H9 (cell line): ENCODE results near the gene KPNA1. TPM values are rescaled to one million over a fixed set of nuclear protein-coding genes. Genes with fewer than 3 reads are reported as not detected.

Experiments
- DNase-seq: peaks from one replicate; pipeline ENCODE4 v3.0.0-alpha.2; 2017
- H2AFZ ChIP-seq: one replicate; pipeline ENCODE4 v1.6.1; 2013; ENCODE audit warnings: mild to moderate bottlenecking, low read length, control low read depth, moderate library complexity
- H2AK5ac ChIP-seq: 2 replicates; pipeline ENCODE4 v1.6.1; 2013; ENCODE audit warnings: low read length, control low read depth, mixed read lengths; ENCODE audit not compliant: insufficient read length
- H2BK120ac ChIP-seq: one replicate; pipeline ENCODE4 v1.6.1; 2013; ENCODE audit warnings: low read depth, mild to moderate bottlenecking, low read length, control low read depth, inconsistent platforms; ENCODE audit not compliant: poor library complexity, severe bottlenecking
- H2BK12ac ChIP-seq: 2 replicates; pipeline ENCODE4 v1.6.1; 2013; ENCODE audit warnings: low read length, control low read depth, mixed read lengths, low read depth; ENCODE audit not compliant: insufficient read length
- H2BK15ac ChIP-seq: 2 replicates; pipeline ENCODE4 v1.6.1; 2013; ENCODE audit warnings: low read depth, low read length, control low read depth
- H2BK20ac ChIP-seq: one replicate; pipeline ENCODE4 v1.6.1; 2013; ENCODE audit warnings: low read depth, mild to moderate bottlenecking, low read length, control low read depth, inconsistent platforms; ENCODE audit not compliant: poor library complexity, severe bottlenecking
- H2BK5ac ChIP-seq: 2 replicates; pipeline ENCODE4 v1.6.1; 2013; ENCODE audit warnings: low read length, control low read depth, mixed read lengths; ENCODE audit not compliant: insufficient read length
- H3K14ac ChIP-seq: 2 replicates; pipeline ENCODE4 v1.6.1; 2013; ENCODE audit warnings: low read length, control low read depth; ENCODE audit not compliant: insufficient read depth
- H3K18ac ChIP-seq: 2 replicates; pipeline ENCODE4 v1.6.1; 2013; ENCODE audit warnings: low read depth, mild to moderate bottlenecking, mixed read lengths, low read length, control low read depth; ENCODE audit not compliant: insufficient read length
- H3K23ac ChIP-seq: 2 replicates; pipeline ENCODE4 v1.6.1; 2013; ENCODE audit warnings: low read length, control low read depth, mixed read lengths, low read depth; ENCODE audit not compliant: insufficient read length
- H3K23me2 ChIP-seq: 2 replicates; pipeline ENCODE4 v1.6.1; 2013; ENCODE audit warnings: low read depth, mild to moderate bottlenecking, mixed read lengths, low read length, control low read depth; ENCODE audit not compliant: insufficient read length, poor library complexity, severe bottlenecking
- H3K27ac ChIP-seq: 2 replicates; pipeline ENCODE4 v1.5.1; 2013; ENCODE audit warnings: low read length, control low read depth, mixed read lengths, low read depth; ENCODE audit not compliant: insufficient read length
- H3K27me3 ChIP-seq: 2 replicates; pipeline ENCODE4 v1.6.1; 2013; ENCODE audit warnings: low read length, control low read depth, inconsistent platforms; ENCODE audit not compliant: insufficient read depth
- H3K4ac ChIP-seq: 2 replicates; pipeline ENCODE4 v1.6.1; 2013; ENCODE audit warnings: low read depth, mild to moderate bottlenecking, control low read depth, inconsistent platforms, low read length, moderate library complexity
- H3K4me1 ChIP-seq: 2 replicates; pipeline ENCODE4 v1.6.1; 2013; ENCODE audit warnings: low read length, control low read depth, inconsistent platforms; ENCODE audit not compliant: insufficient read depth
- H3K4me2 ChIP-seq: 2 replicates; pipeline ENCODE4 v1.6.1; 2013; ENCODE audit warnings: low read length, control low read depth, mixed read lengths; ENCODE audit not compliant: insufficient read length, insufficient read depth
- H3K56ac ChIP-seq: 2 replicates; pipeline ENCODE4 v1.6.1; 2013; ENCODE audit warnings: low read depth, mild to moderate bottlenecking, mixed read lengths, low read length, control low read depth; ENCODE audit not compliant: insufficient read length
- H3K79me1 ChIP-seq: 2 replicates; pipeline ENCODE4 v1.6.1; 2013; ENCODE audit warnings: low read depth, mild to moderate bottlenecking, moderate library complexity, low read length, control low read depth, inconsistent platforms; ENCODE audit not compliant: insufficient read depth, poor library complexity, severe bottlenecking
- H3K79me2 ChIP-seq: 2 replicates; pipeline ENCODE4 v1.6.1; 2013; ENCODE audit warnings: low read length, control low read depth, inconsistent platforms; ENCODE audit not compliant: insufficient read depth
- H3K9ac ChIP-seq: 2 replicates; pipeline ENCODE4 v1.6.1; 2013; ENCODE audit warnings: low read length, control low read depth, mixed read lengths; ENCODE audit not compliant: insufficient read length; ENCODE audit errors: extremely low read depth
- H3K9me3 ChIP-seq: one replicate; pipeline ENCODE4 v1.6.1; 2013; ENCODE audit warnings: low read depth, low read length, inconsistent platforms; ENCODE audit not compliant: control insufficient read depth
- H3T11ph ChIP-seq: one replicate; pipeline ENCODE4 v1.6.1; 2013; ENCODE audit warnings: mild to moderate bottlenecking, low read length, control low read depth, inconsistent platforms
- H4K20me1 ChIP-seq: one replicate; pipeline ENCODE4 v1.6.1; 2013; ENCODE audit not compliant: control insufficient read depth, insufficient read length, insufficient read depth
- H4K5ac ChIP-seq: 2 replicates; pipeline ENCODE4 v1.6.1; 2013; ENCODE audit warnings: low read depth, mild to moderate bottlenecking, mixed read lengths, low read length, control low read depth; ENCODE audit not compliant: insufficient read length
- H4K8ac ChIP-seq: replicated peaks from 2 replicates; pipeline ENCODE4 v1.6.1; 2013; ENCODE audit warnings: low read length, control low read depth, mixed read lengths, low read depth; ENCODE audit not compliant: insufficient read length
- H4K91ac ChIP-seq: 2 replicates; pipeline ENCODE4 v1.6.1; 2013; ENCODE audit warnings: low read depth, mild to moderate bottlenecking, moderate library complexity, mixed read lengths, low read length, control low read depth; ENCODE audit not compliant: insufficient read length
- H3K27ac Mint-ChIP-seq, 3 experiments: 2 replicates in 2 of 3; 3 replicates in 1 of 3; pipeline ENCODE4 v1.8.0; 2020 to 2021; ENCODE audit warnings: mixed read lengths in 3 of 3, mild to moderate bottlenecking in 1 of 3, moderate library complexity in 1 of 3
- H3K27me3 Mint-ChIP-seq: 2 replicates; pipeline ENCODE4 v1.8.0; 2021; ENCODE audit warnings: low read depth, mild to moderate bottlenecking, moderate library complexity, mixed read lengths
- H3K36me3 Mint-ChIP-seq, 3 experiments: 2 replicates in 2 of 3; 3 replicates in 1 of 3; pipeline ENCODE4 v1.8.0; 2020 to 2021; ENCODE audit warnings: low read depth in 3 of 3, mixed read lengths in 3 of 3; ENCODE audit not compliant: insufficient read depth in 1 of 3
- H3K4me1 Mint-ChIP-seq, 2 experiments: 2 replicates each; pipeline ENCODE4 v1.8.0; 2020; ENCODE audit warnings: mixed read lengths in 2 of 2
- H3K4me3 Mint-ChIP-seq, 2 experiments: 2 replicates in 1 of 2; 3 replicates in 1 of 2; pipeline ENCODE4 v1.8.0; 2020 to 2021; ENCODE audit warnings: mild to moderate bottlenecking in 2 of 2, mixed read lengths in 2 of 2, moderate library complexity in 1 of 2
- H3K9me3 Mint-ChIP-seq, 2 experiments: 2 replicates in 1 of 2; 3 replicates in 1 of 2; pipeline ENCODE4 v1.8.0; 2020; ENCODE audit warnings: mild to moderate bottlenecking in 2 of 2, mixed read lengths in 2 of 2, moderate library complexity in 1 of 2
- WGBS: extraction: QIAGEN DNeasy Blood & Tissue Kit; methylation state at CpG from one replicate; pipeline ENCODE4 v1.1.7; 2013; ENCODE audit warnings: missing lambda C conversion rate, low lambda C conversion rate, mixed read lengths; ENCODE audit not compliant: insufficient read length; ENCODE audit errors: extremely low coverage; 5-methylcytosine and 5-hydroxymethylcytosine counted together
- total RNA-seq: library from RNA; stranded (reverse); gene quantifications from 2 replicates; pipeline ENCODE4 v1.2.1, GENCODE V29; 2021
- TF ChIP-seq, protein P1 (sequence below): fragments of 200-600 bp; sonication (generic); conservative IDR thresholded peaks from 3 replicates; pipeline ENCODE4 v1.8.0; 2021; ENCODE audit warnings: antibody characterized with exemption, mild to moderate bottlenecking

The KPNA1 gene
- total RNA-seq, 1 experiment from 2014 or later = 71.7 TPM

DNA sequence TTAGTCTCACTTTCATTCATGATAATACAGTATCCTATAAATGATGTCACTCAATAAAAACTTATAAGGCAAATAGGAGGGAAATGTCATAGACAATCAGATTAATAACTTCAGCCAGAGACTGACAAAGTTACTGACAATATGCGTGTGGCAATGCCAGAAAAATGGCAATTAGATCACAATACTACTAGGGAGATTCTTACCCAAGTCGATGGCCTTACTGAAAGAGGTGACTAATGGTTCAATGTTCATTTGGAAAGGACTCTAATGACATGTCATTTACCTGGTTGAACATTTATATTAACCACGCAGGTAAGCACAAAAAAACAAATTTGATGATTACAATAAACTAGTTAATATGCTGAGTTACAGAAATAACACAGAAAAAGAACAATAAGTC, 52.9 kb downstream of the KPNA1 start:
- no peak overlapping the region for H3K9ac ChIP-seq
- no peaks in the 10 kb centered on the region for H3K9me3 Mint-ChIP-seq
- peaks cover 2% of the 10 kb centered on the region for H3K79me1 ChIP-seq
- no CpG with 5 or more reads among the region's 3 CpGs for WGBS
- no peak overlapping the region for H3K56ac ChIP-seq
- H4K5ac ChIP-seq = no peak overlapping the region
- H3K14ac ChIP-seq = no peak overlapping the region
- H3K23ac ChIP-seq = no peak overlapping the region
- no peak overlapping the region for H2BK15ac ChIP-seq
- no peaks in the 10 kb centered on the region for H3K4me1 Mint-ChIP-seq
- no peaks in the 10 kb centered on the region for H4K20me1 ChIP-seq
- H3K27me3 ChIP-seq = no peaks in the 10 kb centered on the region
- no peak for DNase-seq
- H3K27ac Mint-ChIP-seq = no peak overlapping the region
- TF ChIP-seq, protein P1, sequence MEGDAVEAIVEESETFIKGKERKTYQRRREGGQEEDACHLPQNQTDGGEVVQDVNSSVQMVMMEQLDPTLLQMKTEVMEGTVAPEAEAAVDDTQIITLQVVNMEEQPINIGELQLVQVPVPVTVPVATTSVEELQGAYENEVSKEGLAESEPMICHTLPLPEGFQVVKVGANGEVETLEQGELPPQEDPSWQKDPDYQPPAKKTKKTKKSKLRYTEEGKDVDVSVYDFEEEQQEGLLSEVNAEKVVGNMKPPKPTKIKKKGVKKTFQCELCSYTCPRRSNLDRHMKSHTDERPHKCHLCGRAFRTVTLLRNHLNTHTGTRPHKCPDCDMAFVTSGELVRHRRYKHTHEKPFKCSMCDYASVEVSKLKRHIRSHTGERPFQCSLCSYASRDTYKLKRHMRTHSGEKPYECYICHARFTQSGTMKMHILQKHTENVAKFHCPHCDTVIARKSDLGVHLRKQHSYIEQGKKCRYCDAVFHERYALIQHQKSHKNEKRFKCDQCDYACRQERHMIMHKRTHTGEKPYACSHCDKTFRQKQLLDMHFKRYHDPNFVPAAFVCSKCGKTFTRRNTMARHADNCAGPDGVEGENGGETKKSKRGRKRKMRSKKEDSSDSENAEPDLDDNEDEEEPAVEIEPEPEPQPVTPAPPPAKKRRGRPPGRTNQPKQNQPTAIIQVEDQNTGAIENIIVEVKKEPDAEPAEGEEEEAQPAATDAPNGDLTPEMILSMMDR = no peak
- no peaks in the 10 kb centered on the region for H3K4me1 ChIP-seq
- peaks cover 7 to 69% (median 44%) of the 10 kb centered on the region in 3 experiments; a peak in 6 of 7 replicates for H3K36me3 Mint-ChIP-seq
- no peaks in the 10 kb centered on the region for H3K23me2 ChIP-seq
- no peak overlapping the region for H2BK5ac ChIP-seq
- H3K79me2 ChIP-seq = no peaks in the 10 kb centered on the region
- H3K18ac ChIP-seq = no peak overlapping the region
- H3K4me2 ChIP-seq = no peak overlapping the region
- H4K8ac ChIP-seq = no peak overlapping the region
- no peak overlapping the region for H2AK5ac ChIP-seq
- no peak overlapping the region for H3K27ac ChIP-seq
- H3K27me3 Mint-ChIP-seq = no peaks in the 10 kb centered on the region
- no peak overlapping the region for H2BK120ac ChIP-seq
- no peak overlapping the region for H3K4ac ChIP-seq
- no peak overlapping the region for H3K4me3 Mint-ChIP-seq
- no peak overlapping the region for H2AFZ ChIP-seq
- H4K91ac ChIP-seq = no peak overlapping the region
- H3T11ph ChIP-seq = no peak overlapping the region
- H2BK20ac ChIP-seq = no peak overlapping the region
- no peak overlapping the region for H2BK12ac ChIP-seq
- no peaks in the 10 kb centered on the region for H3K9me3 ChIP-seq
